ENCODE results near the gene SAMD10.

DNA sequence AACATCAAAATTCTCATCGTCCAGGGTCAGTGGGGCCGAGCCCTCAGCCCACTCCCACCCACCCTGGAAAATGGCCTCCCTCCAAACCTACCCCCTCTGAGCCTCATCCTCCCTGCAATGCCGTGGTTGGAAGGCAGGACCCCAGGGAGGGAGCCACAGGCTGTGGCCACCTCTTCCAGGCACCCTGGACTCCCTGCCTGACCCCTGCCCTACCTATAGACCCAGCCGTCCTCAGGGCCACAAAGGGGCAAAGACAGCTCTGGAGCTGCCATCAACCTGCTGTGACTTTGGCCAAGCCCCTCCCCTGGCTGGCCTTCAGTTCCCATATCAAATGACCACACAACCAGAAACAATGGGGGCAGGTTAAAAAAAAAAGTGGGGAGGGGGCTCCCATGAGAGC is 21.0 kb downstream of the SAMD10 start:
- TF ChIP-seq POLR2AphosphoS5 (IDR thresholded peaks at IDR 0.05; ENCODE audit: low read depth, low read length), result no peak
- TF ChIP-seq ELF1 (IDR thresholded peaks at IDR 0.05), result no peak
- no peak for TF ChIP-seq TAF1 (IDR thresholded peaks at IDR 0.05; ENCODE audit: borderline replicate concordance, low read depth, low read length)
- TF ChIP-seq, protein P1, sequence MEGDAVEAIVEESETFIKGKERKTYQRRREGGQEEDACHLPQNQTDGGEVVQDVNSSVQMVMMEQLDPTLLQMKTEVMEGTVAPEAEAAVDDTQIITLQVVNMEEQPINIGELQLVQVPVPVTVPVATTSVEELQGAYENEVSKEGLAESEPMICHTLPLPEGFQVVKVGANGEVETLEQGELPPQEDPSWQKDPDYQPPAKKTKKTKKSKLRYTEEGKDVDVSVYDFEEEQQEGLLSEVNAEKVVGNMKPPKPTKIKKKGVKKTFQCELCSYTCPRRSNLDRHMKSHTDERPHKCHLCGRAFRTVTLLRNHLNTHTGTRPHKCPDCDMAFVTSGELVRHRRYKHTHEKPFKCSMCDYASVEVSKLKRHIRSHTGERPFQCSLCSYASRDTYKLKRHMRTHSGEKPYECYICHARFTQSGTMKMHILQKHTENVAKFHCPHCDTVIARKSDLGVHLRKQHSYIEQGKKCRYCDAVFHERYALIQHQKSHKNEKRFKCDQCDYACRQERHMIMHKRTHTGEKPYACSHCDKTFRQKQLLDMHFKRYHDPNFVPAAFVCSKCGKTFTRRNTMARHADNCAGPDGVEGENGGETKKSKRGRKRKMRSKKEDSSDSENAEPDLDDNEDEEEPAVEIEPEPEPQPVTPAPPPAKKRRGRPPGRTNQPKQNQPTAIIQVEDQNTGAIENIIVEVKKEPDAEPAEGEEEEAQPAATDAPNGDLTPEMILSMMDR (IDR thresholded peaks at IDR 0.05), result no peak
- no peak for TF ChIP-seq EZH2phosphoT487 (IDR thresholded peaks at IDR 0.05; ENCODE audit: borderline replicate concordance, low read depth)
